Measurements from ENCODE around the gene CORO6. TPM values are rescaled to one million over a fixed set of nuclear protein-coding genes. Genes with fewer than 3 reads are reported as not detected.
"Not testable (repeated sequence)": the region's sequence is repeated elsewhere in the genome, so short reads cannot be mapped to it uniquely, and the experiment has no call there.

The CORO6 gene
- total and polyA plus RNA-seq, 8 donors: 1.1 to 53.1 (median 14.2) TPM

- no peak for DNase-seq
- Histone ChIP-seq H3K4me1 (peaks cover 0 to 13% (median 4%) of the 10 kb centered on the region in 4 donors), H3K4me3 (no peak overlapping the region), H3K36me3 (peaks cover 6 to 79% (median 53%) of the 10 kb centered on the region in 4 donors), H3K27me3 (no peaks in the 10 kb centered on the region), H3K27ac (no peak overlapping the region), H3K9me3 (no peaks in the 10 kb centered on the region)
- intact Hi-C loops (cut with DNase I; ENCODE audit: low total_unique reads): no loop called here
- 70 to 82% (median 78%) methylated on average over 2 of the region's 2 CpGs for WGBS, 5 donors
- TF ChIP-seq POLR2AphosphoS5 (IDR thresholded peaks at IDR 0.05) (no peak), EP300 (IDR thresholded peaks at IDR 0.05) (no peak), CTCF (IDR thresholded peaks at IDR 0.05) (no peak), POLR2A (IDR thresholded peaks at IDR 0.05) (no peak)
These were observed 36.4 kb upstream of the CORO6 start for GRCh38 chr17:29659155-29659554.

DNA sequence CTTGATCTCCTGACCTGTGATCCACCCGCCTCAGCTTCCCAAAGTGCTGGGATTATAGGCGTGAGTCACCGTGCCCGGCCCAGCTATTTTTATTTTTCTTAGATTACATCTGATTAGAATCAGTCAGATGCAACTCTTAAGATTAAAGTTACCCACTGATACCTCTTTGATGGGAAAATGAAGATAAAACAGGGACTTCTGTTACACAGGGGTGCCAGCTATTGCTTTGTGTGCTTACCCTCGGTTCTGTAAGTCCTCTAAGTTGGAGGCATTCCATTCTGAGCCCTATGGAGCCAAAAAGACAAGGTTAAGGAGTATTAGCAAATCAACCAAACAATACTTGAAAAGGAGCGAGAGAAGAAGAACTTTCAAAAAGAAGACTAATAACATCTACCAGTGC, 32.6 kb upstream of the CORO6 start:
- no peak overlapping the region for H3K27ac ChIP-seq
- no peaks in the 10 kb centered on the region for H3K27me3 ChIP-seq
- peaks cover 6 to 65% (median 40%) of the 10 kb centered on the region in 4 donors for H3K36me3 ChIP-seq
- intact Hi-C loops (cut with DNase I; ENCODE audit: low total_unique reads): no loop called here
- 91 to 98% (median 97%) methylated on average over 6 of the region's 6 CpGs for WGBS, 5 donors
- no peak overlapping the region for H3K4me3 ChIP-seq
- peaks cover 0 to 10% (median 6%) of the 10 kb centered on the region in 4 donors for H3K4me1 ChIP-seq
- no peak for DNase-seq
- no peaks in the 10 kb centered on the region for H3K9me3 ChIP-seq
- TF ChIP-seq EP300 (IDR thresholded peaks at IDR 0.05): no peak
- TF ChIP-seq POLR2AphosphoS5 (IDR thresholded peaks at IDR 0.05): no peak
- TF ChIP-seq POLR2A (IDR thresholded peaks at IDR 0.05): no peak

DNA sequence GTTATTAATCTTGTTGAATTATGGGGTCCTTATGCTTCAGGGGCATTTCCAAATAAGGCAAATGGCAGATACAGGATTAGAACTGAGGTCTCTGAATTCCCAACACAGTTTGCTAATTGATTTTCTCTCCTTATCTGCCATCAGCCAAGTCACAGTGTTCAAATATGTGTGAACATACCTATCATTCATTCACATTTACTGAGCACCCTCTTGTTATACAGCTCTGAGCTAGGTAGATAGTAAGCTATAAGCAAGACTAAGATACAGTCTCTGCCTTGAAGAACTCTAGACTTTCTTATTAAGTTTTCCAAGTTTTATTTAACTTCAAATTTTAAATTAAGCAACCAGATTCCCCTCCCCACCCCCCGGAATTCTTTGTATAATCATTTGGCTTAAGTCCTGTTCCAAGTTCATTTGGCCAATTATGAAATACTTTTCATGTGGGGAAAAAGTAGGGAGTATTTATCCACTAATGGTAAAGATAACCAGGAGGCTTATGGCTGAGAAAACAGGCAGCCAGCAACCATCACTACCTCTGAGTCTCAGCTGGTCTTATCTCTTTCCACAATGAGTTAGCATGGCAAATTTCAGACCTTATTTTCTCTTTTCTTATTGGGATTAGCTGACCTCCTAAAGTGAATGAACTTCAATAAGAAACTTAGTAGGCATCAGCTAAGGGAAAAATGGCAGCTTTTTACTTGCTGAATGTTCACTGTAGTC, 31.4 kb upstream of the CORO6 start:
- 45 to 71% (median 48%) methylated on average over 1 of the region's 1 CpG for WGBS, 5 donors
- no peaks in the 10 kb centered on the region for H3K27me3 ChIP-seq
- no peaks in the 10 kb centered on the region for H3K9me3 ChIP-seq
- intact Hi-C loops (cut with DNase I; ENCODE audit: low total_unique reads): no loop called here
- H3K4me3 ChIP-seq: no peak overlapping the region
- H3K27ac ChIP-seq: no peak overlapping the region
- no peak for TF ChIP-seq CTCF (IDR thresholded peaks at IDR 0.05)
- TF ChIP-seq POLR2AphosphoS5 (IDR thresholded peaks at IDR 0.05): no peak
- no peak for TF ChIP-seq EP300 (IDR thresholded peaks at IDR 0.05)
- TF ChIP-seq POLR2A (IDR thresholded peaks at IDR 0.05): no peak
- peaks cover 7 to 66% (median 41%) of the 10 kb centered on the region in 4 donors for H3K36me3 ChIP-seq
- DNase-seq: no peak
- H3K4me1 ChIP-seq: peaks cover 0 to 10% (median 6%) of the 10 kb centered on the region in 4 donors

- Histone ChIP-seq H3K4me3 (no peak overlapping the region), H3K9me3 (no peaks in the 10 kb centered on the region), H3K27me3 (no peaks in the 10 kb centered on the region), H3K27ac (no peak overlapping the region), H3K4me1 (peaks cover 0 to 10% (median 6%) of the 10 kb centered on the region in 4 donors), H3K36me3 (peaks cover 13 to 72% (median 50%) of the 10 kb centered on the region in 4 donors)
- TF ChIP-seq CTCF (IDR thresholded peaks at IDR 0.05) (no peak), POLR2AphosphoS5 (IDR thresholded peaks at IDR 0.05) (no peak), EP300 (IDR thresholded peaks at IDR 0.05) (no peak)
- no peak for DNase-seq
- intact Hi-C loops (cut with DNase I; ENCODE audit: low total_unique reads): no loop called here
These were observed 30.3 kb upstream of the CORO6 start for GRCh38 chr17:29652976-29653375.

GRCh38 chr17:29651913-29652312, 29.2 kb upstream of the CORO6 start:
- WGBS, 5 donors: 93 to 99% (median 94%) methylated on average over 7 of the region's 7 CpGs
- H3K4me3 ChIP-seq; H3K9me3 ChIP-seq; DNase-seq; H3K27ac ChIP-seq; H3K27me3 ChIP-seq; intact Hi-C loops (cut with DNase I; ENCODE audit: low total_unique reads): not testable (repeated sequence)
- Histone ChIP-seq H3K36me3 (peaks cover 19 to 78% (median 59%) of the 10 kb centered on the region in 4 donors), H3K4me1 (peaks cover 0 to 10% (median 6%) of the 10 kb centered on the region in 4 donors)
